ENCODE measurements around the gene VAV3. TPM values are rescaled to one million over a fixed set of nuclear protein-coding genes. Genes with fewer than 3 reads are reported as not detected.

Gene VAV3
- total RNA-seq, 4 donors from 2014 or later, result 1.9 to 5.8 (median 3.0) TPM

GRCh38 chr1:107867897-107868296, 97.1 kb downstream of the VAV3 start:
- WGBS, result 52% methylated on average over 1 of the region's 1 CpG
- Histone ChIP-seq H3K4me3 (no peak overlapping the region), H3K4me1 (no peaks in the 10 kb centered on the region), H3K9me3 (peaks cover 0 to 4% (median 0%) of the 10 kb centered on the region in 4 donors), H3K27ac (replicated peaks in 1 of 4) (no peak overlapping the region), H3K36me3 (no peaks in the 10 kb centered on the region), H3K27me3 (no peaks in the 10 kb centered on the region)
- DNase-seq (ENCODE audit: extremely low spot score), result no peak
- TF ChIP-seq, protein P1, sequence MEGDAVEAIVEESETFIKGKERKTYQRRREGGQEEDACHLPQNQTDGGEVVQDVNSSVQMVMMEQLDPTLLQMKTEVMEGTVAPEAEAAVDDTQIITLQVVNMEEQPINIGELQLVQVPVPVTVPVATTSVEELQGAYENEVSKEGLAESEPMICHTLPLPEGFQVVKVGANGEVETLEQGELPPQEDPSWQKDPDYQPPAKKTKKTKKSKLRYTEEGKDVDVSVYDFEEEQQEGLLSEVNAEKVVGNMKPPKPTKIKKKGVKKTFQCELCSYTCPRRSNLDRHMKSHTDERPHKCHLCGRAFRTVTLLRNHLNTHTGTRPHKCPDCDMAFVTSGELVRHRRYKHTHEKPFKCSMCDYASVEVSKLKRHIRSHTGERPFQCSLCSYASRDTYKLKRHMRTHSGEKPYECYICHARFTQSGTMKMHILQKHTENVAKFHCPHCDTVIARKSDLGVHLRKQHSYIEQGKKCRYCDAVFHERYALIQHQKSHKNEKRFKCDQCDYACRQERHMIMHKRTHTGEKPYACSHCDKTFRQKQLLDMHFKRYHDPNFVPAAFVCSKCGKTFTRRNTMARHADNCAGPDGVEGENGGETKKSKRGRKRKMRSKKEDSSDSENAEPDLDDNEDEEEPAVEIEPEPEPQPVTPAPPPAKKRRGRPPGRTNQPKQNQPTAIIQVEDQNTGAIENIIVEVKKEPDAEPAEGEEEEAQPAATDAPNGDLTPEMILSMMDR (IDR thresholded peaks at IDR 0.05), result no peak
- no peak for TF ChIP-seq EP300 (IDR thresholded peaks at IDR 0.05)
- no peak for TF ChIP-seq POLR2A (IDR thresholded peaks at IDR 0.05; ENCODE audit: low read depth)
- no peak for TF ChIP-seq POLR2AphosphoS5 (IDR thresholded peaks at IDR 0.05)
- intact Hi-C loops (cut with DNase I), result no loop called here

DNA sequence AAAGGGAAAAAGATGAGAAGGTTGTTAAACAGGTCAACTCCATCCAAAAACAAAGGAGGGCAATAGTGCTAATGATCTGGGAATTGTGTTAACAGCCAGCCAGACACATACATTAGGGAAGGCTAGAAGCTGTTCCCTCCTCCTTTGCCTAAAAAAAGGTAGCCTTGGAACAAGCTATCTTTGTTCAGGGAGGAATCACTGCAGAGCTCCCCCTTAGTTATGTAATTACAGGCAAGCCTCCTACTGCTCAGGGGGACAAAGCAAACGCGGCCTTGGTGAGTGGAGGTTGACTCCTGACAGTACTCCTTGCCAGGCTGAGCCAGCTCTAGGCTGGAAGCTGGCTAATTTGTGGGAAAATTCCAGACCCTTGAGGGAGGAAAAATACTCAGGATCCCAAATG, 97.6 kb downstream of the VAV3 start:
- Histone ChIP-seq H3K4me1 (no peaks in the 10 kb centered on the region), H3K4me3 (no peak overlapping the region), H3K27ac (replicated peaks in 1 of 4) (no peak overlapping the region), H3K36me3 (no peaks in the 10 kb centered on the region), H3K9me3 (peaks cover 0 to 4% (median 0%) of the 10 kb centered on the region in 4 donors), H3K27me3 (no peaks in the 10 kb centered on the region)
- TF ChIP-seq POLR2AphosphoS5 (IDR thresholded peaks at IDR 0.05) (no peak), POLR2A (IDR thresholded peaks at IDR 0.05; ENCODE audit: low read depth) (no peak), EP300 (IDR thresholded peaks at IDR 0.05) (no peak)
- TF ChIP-seq, protein P1 (IDR thresholded peaks at IDR 0.05), result no peak
- intact Hi-C loops (cut with DNase I), result no loop called here
- WGBS, result 88% methylated on average over 2 of the region's 2 CpGs
- DNase-seq (ENCODE audit: extremely low spot score), result no peak

DNA sequence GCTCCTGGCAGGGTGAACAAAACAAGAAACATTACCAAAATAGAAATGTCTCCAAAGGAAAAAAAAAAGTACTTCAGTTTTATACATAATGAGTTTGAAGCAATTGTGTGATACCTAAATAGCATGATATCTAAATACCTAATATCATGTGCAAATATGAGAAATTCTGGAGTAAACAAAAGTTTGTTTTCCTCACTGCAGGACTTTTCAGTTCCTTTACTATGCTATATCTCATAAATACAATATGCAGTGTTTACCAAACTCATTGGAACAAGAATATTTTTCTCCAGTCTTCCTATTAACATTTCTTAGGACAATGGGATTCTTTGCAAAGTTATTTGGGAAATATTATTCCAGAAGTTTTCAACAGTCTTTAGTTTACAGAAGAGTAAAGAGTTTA, 98.1 kb downstream of the VAV3 start:
- no peaks in the 10 kb centered on the region for H3K4me1 ChIP-seq
- H3K27me3 ChIP-seq, result no peaks in the 10 kb centered on the region
- H3K4me3 ChIP-seq, result no peak overlapping the region
- intact Hi-C loops (cut with DNase I), result no loop called here
- H3K27ac ChIP-seq (replicated peaks in 1 of 4), result no peak overlapping the region
- DNase-seq (ENCODE audit: extremely low spot score), result no peak
- peaks cover 0 to 4% (median 0%) of the 10 kb centered on the region in 4 donors for H3K9me3 ChIP-seq
- TF ChIP-seq EP300 (IDR thresholded peaks at IDR 0.05) (no peak), POLR2A (IDR thresholded peaks at IDR 0.05; ENCODE audit: low read depth) (no peak), POLR2AphosphoS5 (IDR thresholded peaks at IDR 0.05) (no peak)
- TF ChIP-seq, protein P1 (IDR thresholded peaks at IDR 0.05), result no peak
- H3K36me3 ChIP-seq, result no peaks in the 10 kb centered on the region

GRCh38 chr1:107865627-107866026, 99.4 kb downstream of the VAV3 start:
- no peaks in the 10 kb centered on the region for H3K36me3 ChIP-seq
- no peak overlapping the region for H3K27ac ChIP-seq (replicated peaks in 1 of 4)
- WGBS, result 94% methylated on average over 1 of the region's 1 CpG
- H3K9me3 ChIP-seq, result peaks cover 0 to 4% (median 0%) of the 10 kb centered on the region in 4 donors
- no peaks in the 10 kb centered on the region for H3K4me1 ChIP-seq
- TF ChIP-seq POLR2A (IDR thresholded peaks at IDR 0.05; ENCODE audit: low read depth) (no peak), POLR2AphosphoS5 (IDR thresholded peaks at IDR 0.05) (no peak), EP300 (IDR thresholded peaks at IDR 0.05) (no peak)
- TF ChIP-seq, protein P1 (IDR thresholded peaks at IDR 0.05), result no peak
- no peak overlapping the region for H3K4me3 ChIP-seq
- no peaks in the 10 kb centered on the region for H3K27me3 ChIP-seq
- DNase-seq (ENCODE audit: extremely low spot score), result no peak
- intact Hi-C loops (cut with DNase I), result no loop called here

DNA sequence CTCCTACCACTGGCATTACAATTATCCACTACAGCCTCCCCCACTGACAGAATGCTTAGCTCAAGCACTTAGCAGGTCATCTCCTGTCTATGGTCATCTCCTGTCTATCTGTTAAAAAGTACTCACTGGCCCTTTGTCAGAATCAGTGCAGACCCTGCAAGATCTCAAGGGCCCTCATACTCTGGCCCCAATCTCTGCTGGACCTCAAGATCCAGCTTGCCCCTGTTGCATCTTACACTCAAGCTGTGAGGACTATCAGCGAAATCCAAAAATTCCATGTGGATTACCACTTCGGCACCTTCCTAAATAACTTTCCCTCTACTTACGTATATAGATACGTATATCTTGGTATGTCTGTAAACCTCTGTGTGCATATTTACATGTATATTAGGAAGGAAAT, 101.6 kb downstream of the VAV3 start:
- DNase-seq (ENCODE audit: extremely low spot score), result no peak
- Histone ChIP-seq H3K36me3 (no peaks in the 10 kb centered on the region), H3K27ac (replicated peaks in 1 of 4) (no peak overlapping the region), H3K27me3 (no peaks in the 10 kb centered on the region), H3K4me1 (no peaks in the 10 kb centered on the region), H3K9me3 (no peaks in the 10 kb centered on the region), H3K4me3 (no peak overlapping the region)
- intact Hi-C loops (cut with DNase I), result no loop called here
- no peak for TF ChIP-seq POLR2A (IDR thresholded peaks at IDR 0.05; ENCODE audit: low read depth)
- TF ChIP-seq, protein P1 (IDR thresholded peaks at IDR 0.05), result no peak
- TF ChIP-seq POLR2AphosphoS5 (IDR thresholded peaks at IDR 0.05), result no peak
- no peak for TF ChIP-seq EP300 (IDR thresholded peaks at IDR 0.05)
- WGBS, result 90% methylated on average over 4 of the region's 4 CpGs
